Small intestine (tissue), 7 donors: ENCODE data around the gene ANKDD1B. TPM values are rescaled to one million over a fixed set of nuclear protein-coding genes. Genes with fewer than 3 reads are reported as not detected.

Experiments used
- DNase-seq, 2 donors: peaks; one replicate each; pipeline versions ENCODE4 v3.0.0 to v3.0.0-alpha.2; 2013
- FAIRE-seq: peaks from 2 replicates; lab custom pipeline; 2012; peaks lifted over from hg19 to GRCh38; lab: Jason Lieb, UNC
- H3K27ac ChIP-seq, 3 donors: one replicate each; pipeline ENCODE4 v1.5.1; 2013; ENCODE audit warnings: low read length in 2 of 3, mild to moderate bottlenecking in 2 of 3, control low read depth in 1 of 3, inconsistent platforms in 1 of 3, low read depth in 1 of 3, moderate library complexity in 1 of 3
- H3K27me3 ChIP-seq, 3 donors: one replicate each; pipeline ENCODE4 v1.6.1; 2013; ENCODE audit warnings: low read length in 3 of 3, inconsistent platforms in 1 of 3; ENCODE audit not compliant: control insufficient read depth in 3 of 3, insufficient read depth in 3 of 3
- H3K36me3 ChIP-seq, 3 donors: one replicate each; pipeline ENCODE4 v1.6.1; 2013; ENCODE audit warnings: low read length in 3 of 3, inconsistent platforms in 1 of 3, low read depth in 1 of 3, mild to moderate bottlenecking in 1 of 3, moderate library complexity in 1 of 3; ENCODE audit not compliant: control insufficient read depth in 3 of 3, insufficient read depth in 2 of 3
- H3K4me1 ChIP-seq, 3 donors: one replicate each; pipeline ENCODE4 v1.6.1; 2013; ENCODE audit warnings: low read length in 2 of 3, inconsistent platforms in 1 of 3, low read depth in 1 of 3, mild to moderate bottlenecking in 1 of 3, moderate library complexity in 1 of 3; ENCODE audit not compliant: control insufficient read depth in 3 of 3, insufficient read depth in 2 of 3
- H3K4me3 ChIP-seq, 3 donors: one replicate each; pipeline ENCODE4 v1.5.1; 2013; ENCODE audit warnings: low read length in 3 of 3, control low read depth in 1 of 3, inconsistent platforms in 1 of 3, low read depth in 1 of 3, mild to moderate bottlenecking in 1 of 3, moderate library complexity in 1 of 3
- H3K9me3 ChIP-seq, 2 donors: one replicate each; pipeline ENCODE4 v1.6.1; 2013; ENCODE audit warnings: low read depth in 1 of 2, low read length in 1 of 2; ENCODE audit not compliant: control insufficient read depth in 2 of 2, insufficient read depth in 1 of 2
- WGBS, 3 donors: extraction: QIAGEN DNeasy Blood & Tissue Kit; methylation state at CpG; one replicate each; pipeline ENCODE4 v1.1.7; 2013; 5-methylcytosine and 5-hydroxymethylcytosine counted together
- polyA plus RNA-seq, 4 donors: library from polyadenylated mRNA; stranded (reverse) in 3 of 4; unstranded in 1 of 4; fragments of 200-250 nt in 3 of 4; fragments of 120-200 nt in 1 of 4; gene quantifications; one replicate each; pipeline versions ENCODE4 v1.2.1 to v1.2.3, GENCODE V29; 2013
- donor health status: healthy with polysubstance abuse.
- donor health status: control.
- donor health status: control.
- donor health status: Bipolar disorder and iron deficiency.
- donor health status: healthy.

The ANKDD1B gene
- polyA plus RNA-seq, 4 donors = 1.3 to 12.5 (median 1.4) TPM; not detected in 1

DNA sequence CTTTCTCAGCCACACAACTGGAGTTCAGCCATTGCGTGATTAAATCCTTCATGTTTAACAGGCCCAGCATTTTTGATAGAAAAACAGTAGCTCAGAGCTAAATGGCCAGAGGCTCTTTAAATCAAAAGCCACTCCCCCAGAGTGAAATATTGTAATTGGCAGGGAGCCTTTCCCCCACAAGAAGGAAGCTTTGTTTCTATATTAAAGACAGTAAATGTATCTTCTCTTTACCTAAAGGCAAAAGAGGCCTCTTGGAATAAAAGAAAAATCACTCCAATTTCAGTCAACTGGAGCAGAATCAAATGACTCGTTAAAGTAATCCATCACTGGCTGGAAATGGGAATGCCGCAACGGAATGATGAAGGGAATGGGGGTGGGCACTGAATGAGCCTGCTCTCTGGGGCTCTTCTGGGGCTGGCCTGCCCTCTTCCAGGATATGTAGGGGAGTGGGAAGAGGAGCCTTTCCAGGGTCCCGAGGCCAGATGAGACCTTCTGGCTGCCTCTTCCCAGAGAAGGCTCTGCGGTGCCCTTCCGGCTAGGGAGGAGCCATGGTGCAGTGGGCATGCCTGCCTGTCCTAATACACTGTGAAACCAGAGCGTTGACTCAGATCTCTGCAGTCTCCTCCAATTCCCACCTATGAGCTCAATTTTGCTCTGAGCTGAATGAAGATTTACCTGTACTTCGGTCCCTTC is 45.2 kb downstream of the ANKDD1B start:
- FAIRE-seq = no peak
- Histone ChIP-seq H3K4me1 (no peaks in the 10 kb centered on the region), H3K36me3 (peaks cover 0 to 13% (median 0%) of the 10 kb centered on the region in 3 donors), H3K27me3 (no peaks in the 10 kb centered on the region), H3K9me3 (no peaks in the 10 kb centered on the region), H3K4me3 (peak overlapping the region in 2 of 3 donors; percentile 23 to 26), H3K27ac (no peak overlapping the region)
- 55 to 73% (median 68%) methylated on average over 9 of the region's 9 CpGs for WGBS, 3 donors
- no peak for DNase-seq

DNA sequence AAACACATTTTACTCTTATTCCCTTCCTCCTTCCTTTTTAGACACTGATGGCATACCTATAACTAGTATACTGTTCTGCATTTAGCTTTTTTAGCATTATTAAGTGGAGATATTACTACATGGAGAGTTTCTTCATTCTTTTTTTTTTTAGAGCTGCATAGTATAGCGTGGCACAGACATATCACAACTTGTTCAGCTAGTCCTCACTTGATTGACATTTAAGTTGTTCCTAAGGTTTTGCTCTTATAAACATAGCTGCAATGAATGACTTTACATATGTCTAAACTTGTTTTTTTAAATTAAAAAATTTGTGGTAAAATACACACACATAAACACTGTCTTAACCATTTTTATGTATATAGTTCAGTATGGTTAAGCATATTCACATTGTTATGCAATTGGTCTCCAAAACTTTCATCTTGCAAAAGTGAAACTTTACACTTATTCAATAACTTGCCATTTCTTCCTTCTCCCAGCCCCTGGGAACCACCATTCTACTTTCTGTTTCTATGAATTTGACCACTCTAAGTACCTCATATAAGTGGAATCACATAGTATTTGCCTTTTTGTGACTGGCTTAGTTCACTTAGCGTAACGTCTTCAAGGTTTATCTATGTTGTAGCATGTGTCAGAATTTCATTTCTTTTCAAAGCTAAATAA is 48.7 kb downstream of the ANKDD1B start:
- H3K27me3 ChIP-seq = no peaks in the 10 kb centered on the region
- FAIRE-seq (no peak), DNase-seq (no peak)
- H3K36me3 ChIP-seq = peaks cover 0 to 14% (median 0%) of the 10 kb centered on the region in 3 donors
- H3K9me3 ChIP-seq = no peaks in the 10 kb centered on the region
- 76 to 93% (median 87%) methylated on average over 3 of the region's 3 CpGs for WGBS, 3 donors
- H3K27ac ChIP-seq = no peak overlapping the region
- no peak overlapping the region for H3K4me3 ChIP-seq
- H3K4me1 ChIP-seq = no peaks in the 10 kb centered on the region

DNA sequence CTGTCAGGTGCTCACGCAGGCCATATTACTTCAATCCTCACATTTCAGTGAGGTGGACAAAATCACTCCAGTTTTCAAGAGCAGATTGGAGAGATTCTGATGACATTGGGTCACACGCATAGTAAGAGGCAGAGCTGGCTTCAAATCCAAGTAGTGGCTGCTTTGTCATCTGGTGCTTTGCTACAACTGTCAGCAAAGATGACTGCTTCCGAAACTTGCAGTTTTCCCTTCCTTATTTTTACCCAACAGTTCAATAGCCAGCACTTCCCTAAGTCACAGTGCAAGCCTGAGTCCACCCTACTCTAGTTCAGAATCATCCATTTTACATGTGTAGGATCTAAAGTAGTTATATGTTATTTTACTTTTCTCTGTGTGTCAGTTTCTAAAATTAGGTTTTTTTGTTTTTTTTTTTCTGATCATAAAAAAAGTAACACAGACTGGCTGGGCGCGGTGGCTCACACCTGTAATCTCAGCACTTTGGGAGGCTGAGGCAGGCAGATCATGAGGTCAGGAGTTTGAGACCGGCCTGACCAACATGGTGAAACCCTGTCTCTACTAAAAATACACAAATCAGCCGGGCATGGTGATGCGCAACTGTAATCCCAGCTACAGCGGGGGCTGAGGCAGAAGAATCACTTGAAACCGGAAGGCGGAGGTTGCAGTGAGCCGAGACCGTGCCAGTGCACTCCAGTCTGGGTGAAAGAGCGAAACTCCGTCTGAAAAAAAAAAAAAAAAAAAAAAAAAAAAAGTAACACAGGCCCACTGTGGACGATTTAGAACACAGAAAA is 49.6 kb downstream of the ANKDD1B start:
- H3K27ac ChIP-seq = no peak overlapping the region
- FAIRE-seq = no peak

DNA sequence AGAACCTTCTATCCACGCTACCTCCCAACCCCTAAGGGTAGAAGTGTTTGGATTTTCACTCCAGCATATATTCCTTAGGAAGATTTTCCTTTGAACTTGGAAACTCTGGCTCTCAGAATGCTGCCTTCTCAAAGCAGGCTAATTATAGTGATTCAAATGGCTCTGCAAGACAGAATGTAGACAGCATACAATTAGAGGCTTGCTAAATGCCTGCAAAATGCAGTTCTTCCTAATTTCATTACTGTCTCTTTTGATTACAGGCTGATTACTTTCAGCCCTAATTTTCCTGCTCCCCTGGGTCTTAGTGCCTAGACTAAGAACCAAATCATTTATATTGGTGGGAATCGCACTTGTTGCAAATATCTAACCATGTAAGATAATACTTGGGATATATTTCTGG is 50.8 kb downstream of the ANKDD1B start:
- no peaks in the 10 kb centered on the region for H3K27me3 ChIP-seq
- H3K4me3 ChIP-seq = no peak overlapping the region
- no peaks in the 10 kb centered on the region for H3K4me1 ChIP-seq
- H3K36me3 ChIP-seq = peaks cover 0 to 20% (median 0%) of the 10 kb centered on the region in 3 donors
- no peak for FAIRE-seq
- no peaks in the 10 kb centered on the region for H3K9me3 ChIP-seq
- WGBS, 3 donors = 91 to 93% (median 91%) methylated on average over 2 of the region's 2 CpGs
- H3K27ac ChIP-seq = no peak overlapping the region
- no peak for DNase-seq

More for the DNA sequence above, 49.6 kb downstream of the ANKDD1B start:
- H3K36me3 ChIP-seq = peaks cover 0 to 13% (median 0%) of the 10 kb centered on the region in 3 donors
- H3K4me1 ChIP-seq = no peaks in the 10 kb centered on the region
- DNase-seq = no peak
- H3K9me3 ChIP-seq = no peaks in the 10 kb centered on the region
- WGBS, 3 donors = 85% methylated on average over 16 of the region's 16 CpGs
- no peaks in the 10 kb centered on the region for H3K27me3 ChIP-seq
- H3K4me3 ChIP-seq = no peak overlapping the region

DNA sequence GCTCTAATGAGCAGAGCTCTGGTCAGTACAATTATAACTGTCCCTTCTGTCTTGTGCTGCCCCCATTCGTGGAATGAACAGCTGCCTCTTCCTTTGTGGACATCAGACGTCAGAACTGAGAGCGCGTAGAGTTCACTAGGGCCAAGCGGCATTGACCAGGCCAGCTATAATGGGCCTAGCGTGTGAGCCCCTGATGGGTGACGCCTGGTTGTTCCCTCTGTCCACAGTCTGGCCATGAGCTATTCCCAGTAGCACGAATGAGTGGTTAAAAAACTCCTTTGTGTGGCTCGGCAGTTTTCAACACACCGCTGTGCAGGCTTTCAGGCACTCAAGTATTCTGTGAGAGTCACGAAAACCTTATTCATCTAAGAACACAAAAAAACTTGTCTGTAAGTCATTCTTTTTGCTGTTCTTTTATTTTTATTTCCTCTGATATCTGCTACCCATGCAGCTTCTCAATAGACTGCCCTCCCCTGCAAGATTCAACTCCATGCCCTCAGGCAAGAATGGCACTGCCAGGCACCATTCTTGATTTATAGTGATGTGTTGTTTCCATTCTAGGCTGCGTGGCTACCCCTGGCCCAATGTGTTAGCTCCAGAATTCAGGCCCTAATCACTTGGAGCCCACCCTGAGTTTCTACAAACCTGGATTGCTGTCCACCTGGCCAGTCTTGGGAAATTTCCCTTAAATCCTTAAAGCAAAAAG is 52.5 kb downstream of the ANKDD1B start:
- 84 to 87% (median 87%) methylated on average over 12 of the region's 12 CpGs for WGBS, 3 donors
- Histone ChIP-seq H3K27me3 (no peaks in the 10 kb centered on the region), H3K4me1 (peaks cover 0 to 4% (median 1%) of the 10 kb centered on the region in 3 donors), H3K4me3 (no peak overlapping the region), H3K27ac (no peak overlapping the region), H3K9me3 (no peaks in the 10 kb centered on the region), H3K36me3 (peaks cover 0 to 25% (median 0%) of the 10 kb centered on the region in 3 donors)
- DNase-seq (no peak), FAIRE-seq (no peak)

DNA sequence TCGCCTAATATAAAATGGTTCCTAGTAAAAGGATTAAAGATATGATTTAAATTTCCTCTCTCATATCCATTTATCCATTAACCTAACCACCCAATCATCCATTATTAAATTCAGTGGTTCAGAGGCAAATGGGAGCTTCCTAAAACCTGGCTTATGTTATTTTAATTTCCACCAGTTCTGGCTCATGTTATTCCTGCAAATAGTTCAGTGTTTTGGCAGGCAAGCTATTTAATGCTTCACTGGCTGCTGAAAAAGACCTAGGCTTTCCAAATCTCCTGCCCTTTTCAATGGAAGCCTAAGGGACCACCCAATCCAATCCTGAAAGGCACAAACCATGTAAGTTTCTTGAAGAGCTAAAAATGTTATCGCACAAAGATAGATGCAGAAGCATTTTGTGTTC is 53.7 kb downstream of the ANKDD1B start:
- H3K9me3 ChIP-seq = no peaks in the 10 kb centered on the region
- H3K36me3 ChIP-seq = peaks cover 0 to 27% (median 0%) of the 10 kb centered on the region in 3 donors
- no peak overlapping the region for H3K27ac ChIP-seq
- no peak overlapping the region for H3K4me3 ChIP-seq
- 90 to 96% (median 90%) methylated on average over 2 of the region's 2 CpGs for WGBS, 3 donors
- FAIRE-seq (no peak), DNase-seq (no peak)
- H3K27me3 ChIP-seq = no peaks in the 10 kb centered on the region
- H3K4me1 ChIP-seq = peaks cover 3 to 13% (median 9%) of the 10 kb centered on the region in 3 donors

DNA sequence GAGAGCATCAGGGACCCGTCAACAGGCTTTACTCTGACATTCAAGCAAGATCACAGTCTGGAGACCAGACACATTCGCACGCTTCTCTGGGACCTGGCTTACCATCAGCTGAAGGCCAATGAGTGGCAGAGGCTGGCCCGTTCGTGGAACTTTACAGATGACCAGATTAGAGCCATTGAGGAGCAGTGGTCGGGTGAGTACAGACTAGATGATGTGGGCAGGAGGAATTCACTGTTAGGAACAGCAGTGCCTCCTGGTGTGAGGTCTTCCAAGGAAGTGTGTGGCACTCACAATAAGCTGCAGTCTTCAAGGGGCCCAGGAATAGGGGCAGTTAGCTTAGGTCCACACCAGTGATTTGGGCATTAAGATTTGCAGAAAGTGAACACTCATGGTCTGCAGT is 55.5 kb downstream of the ANKDD1B start:
- Histone ChIP-seq H3K27ac (no peak overlapping the region), H3K36me3 (peaks cover 0 to 27% (median 0%) of the 10 kb centered on the region in 3 donors), H3K27me3 (no peaks in the 10 kb centered on the region), H3K4me1 (peaks cover 3 to 13% (median 9%) of the 10 kb centered on the region in 3 donors), H3K9me3 (no peaks in the 10 kb centered on the region), H3K4me3 (no peak overlapping the region)
- DNase-seq (no peak), FAIRE-seq (no peak)
- 88 to 89% (median 89%) methylated on average over 6 of the region's 6 CpGs for WGBS, 3 donors

DNA sequence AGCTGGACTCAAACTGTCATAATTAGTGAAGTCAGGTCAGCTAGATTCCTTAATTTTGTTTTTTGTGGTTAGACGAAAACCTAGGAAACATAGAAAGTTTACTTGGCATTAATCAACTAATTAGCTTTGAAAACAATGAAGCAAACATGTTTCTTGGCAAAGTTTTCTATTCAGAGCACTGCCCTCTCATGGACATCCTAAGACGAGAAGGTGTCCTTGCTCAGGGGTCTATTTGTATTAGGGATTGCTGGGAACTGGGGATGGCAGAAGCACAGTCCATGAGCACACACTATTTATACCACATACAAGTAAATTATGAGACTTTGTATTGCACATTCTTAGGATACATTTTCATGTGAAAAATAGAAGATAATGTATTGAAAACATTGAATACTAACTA is 56.3 kb downstream of the ANKDD1B start:
- peaks cover 3 to 13% (median 9%) of the 10 kb centered on the region in 3 donors for H3K4me1 ChIP-seq
- H3K27me3 ChIP-seq = no peaks in the 10 kb centered on the region
- H3K27ac ChIP-seq = no peak overlapping the region
- no peaks in the 10 kb centered on the region for H3K9me3 ChIP-seq
- no peak for FAIRE-seq
- WGBS, 3 donors = 55 to 74% (median 58%) methylated on average over 2 of the region's 2 CpGs
- DNase-seq = no peak
- H3K4me3 ChIP-seq = no peak overlapping the region
- H3K36me3 ChIP-seq = peaks cover 0 to 27% (median under 1%) of the 10 kb centered on the region in 3 donors
